Ishikawa (cell line): ENCODE data around the gene CACNA2D2.

Experiments
- CEBPB ChIP-seq: IDR thresholded peaks from 2 replicates; pipeline ENCODE4 v1.6.1; 2012
- EP300 ChIP-seq: IDR thresholded peaks from 2 replicates; pipeline ENCODE4 v1.6.1; 2012; ENCODE audit warnings: borderline replicate concordance
- FOXM1 ChIP-seq: IDR thresholded peaks from 2 replicates; pipeline ENCODE4 v1.6.1; 2012; ENCODE audit warnings: low read depth, borderline replicate concordance
- RAD21 ChIP-seq: IDR thresholded peaks from 2 replicates; pipeline ENCODE4 v1.6.1; 2012; ENCODE audit warnings: low read depth
- TAF1 ChIP-seq: IDR thresholded peaks from 2 replicates; pipeline ENCODE4 v1.6.1; 2012; ENCODE audit warnings: low read depth, mild to moderate bottlenecking
- TCF12 ChIP-seq: IDR thresholded peaks from 2 replicates; pipeline ENCODE4 v1.6.1; 2012; ENCODE audit warnings: low read depth
- YY1 ChIP-seq: IDR thresholded peaks from 2 replicates; pipeline ENCODE4 v1.6.1; 2012; ENCODE audit warnings: low read depth
- ZBTB7A ChIP-seq: IDR thresholded peaks from 2 replicates; pipeline ENCODE4 v1.6.1; 2012; ENCODE audit warnings: low read depth

DNA sequence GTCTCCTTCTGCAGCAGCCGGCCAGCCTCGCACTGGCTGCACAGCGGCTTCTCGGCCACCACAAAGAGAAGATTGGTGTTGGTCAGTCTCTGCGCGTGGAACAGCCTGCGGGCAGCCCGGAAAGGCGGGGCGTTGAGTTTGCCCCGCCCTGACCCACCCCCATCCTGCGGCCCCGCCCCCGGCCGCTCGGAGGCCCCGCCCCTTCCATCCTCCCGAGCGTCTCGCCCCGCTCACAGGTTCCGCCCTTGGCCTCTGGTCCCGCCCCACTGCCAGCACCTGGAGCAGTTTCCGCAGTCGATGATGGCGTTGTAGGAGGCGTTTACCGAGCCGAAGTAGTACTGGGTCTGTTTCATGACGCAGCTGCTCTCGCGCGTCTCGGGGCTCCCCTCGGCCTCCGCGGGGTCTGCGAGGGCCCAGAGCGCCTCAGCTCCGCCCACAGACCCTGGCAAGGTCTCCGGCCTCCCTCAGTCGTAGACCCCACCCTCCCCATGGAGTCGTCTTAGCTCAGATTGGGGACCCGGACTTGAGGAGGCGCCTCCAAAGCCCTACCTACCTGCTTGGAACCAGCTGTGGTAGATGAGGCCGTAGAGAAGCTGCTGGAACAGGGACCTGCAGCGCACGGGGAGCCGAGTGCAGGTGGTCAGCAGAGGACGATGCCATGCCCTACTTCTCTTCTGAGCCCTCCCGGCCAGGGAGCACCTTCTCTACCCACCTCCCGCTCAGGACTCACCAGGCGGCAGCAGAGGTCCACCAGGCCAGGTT is 138.2 kb downstream of the CACNA2D2 start:
- TF ChIP-seq EP300 (no peak), YY1 (no peak), FOXM1 (no peak), TCF12 (no peak), TAF1 (no peak; the same call in none of the 2 replicates), RAD21 (peak; percentile 28; the same call in 1 of the 2 replicates), ZBTB7A (no peak), CEBPB (no peak)
